ENCODE measurements around the gene TGFBR3. TPM values are rescaled to one million over a fixed set of nuclear protein-coding genes. Genes with fewer than 3 reads are reported as not detected.

The TGFBR3 gene
- total and polyA plus RNA-seq, 2 experiments from 2014 or later: 46.8 to 68.3 TPM

GRCh38 chr1:91874167-91874566, 11.8 kb downstream of the TGFBR3 start:
- Histone ChIP-seq H3K27me3 (no peaks in the 10 kb centered on the region), H3K4me3 (no peak overlapping the region), H3K4me2 (no peak overlapping the region), H3K9me2 (replicated peaks; ENCODE audit: insufficient read depth) (no peaks in the 10 kb centered on the region), H3K79me2 (peaks cover 93% of the 10 kb centered on the region), H3K27ac (no peak overlapping the region), H3K4me1 (ENCODE audit: insufficient read depth) (peaks cover 9% of the 10 kb centered on the region), H3K9me3 (ENCODE audit: low read depth) (no peaks in the 10 kb centered on the region), H2AFZ (no peak overlapping the region), H3K36me3 (replicated peaks; ENCODE audit: insufficient read depth, low read depth) (no peaks in the 10 kb centered on the region), H4K20me1 (ENCODE audit: insufficient read depth, poor library complexity, severe bottlenecking) (peaks cover 17% of the 10 kb centered on the region)
- DNase-seq (ENCODE audit: low spot score): no peak
- 96% methylated on average over 4 of the region's 4 CpGs for WGBS (ENCODE audit: low lambda C conversion rate, missing lambda C conversion rate)
- no peak for TF ChIP-seq EZH2 (IDR thresholded peaks at IDR 0.05; ENCODE audit: borderline replicate concordance)

GRCh38 chr1:91872559-91873081, 13.3 kb downstream of the TGFBR3 start:
- TF ChIP-seq CTCF (IDR thresholded peaks at IDR 0.05; ENCODE audit: poor library complexity) (no peak), EZH2 (IDR thresholded peaks at IDR 0.05; ENCODE audit: borderline replicate concordance) (no peak), EZH2phosphoT487 (IDR thresholded peaks at IDR 0.05; ENCODE audit: low read depth, severe bottlenecking, unreplicated experiment) (no peak)
- H2AFZ ChIP-seq: no peak overlapping the region
- no peaks in the 10 kb centered on the region for H3K27me3 ChIP-seq
- no peak overlapping the region for H3K4me3 ChIP-seq
- peaks cover 12% of the 10 kb centered on the region for H4K20me1 ChIP-seq (ENCODE audit: insufficient read depth, poor library complexity, severe bottlenecking)
- H3K9me3 ChIP-seq (ENCODE audit: low read depth): no peaks in the 10 kb centered on the region
- WGBS (ENCODE audit: low lambda C conversion rate, missing lambda C conversion rate): 53% methylated on average over 7 of the region's 7 CpGs
- H3K79me2 ChIP-seq: peaks cover 93% of the 10 kb centered on the region
- H3K9me2 ChIP-seq (replicated peaks; ENCODE audit: insufficient read depth): no peaks in the 10 kb centered on the region
- DNase-seq (ENCODE audit: low spot score): no peak
- peak overlapping the region; percentile 0 for H3K27ac ChIP-seq
- H3K4me1 ChIP-seq (ENCODE audit: insufficient read depth): peaks cover 9% of the 10 kb centered on the region
- no peaks in the 10 kb centered on the region for H3K36me3 ChIP-seq (replicated peaks; ENCODE audit: insufficient read depth, low read depth)
- H3K4me2 ChIP-seq: peak overlapping the region; percentile 51

GRCh38 chr1:91872000-91872399, 14.0 kb downstream of the TGFBR3 start:
- Histone ChIP-seq H3K4me3 (no peak overlapping the region), H3K9me2 (replicated peaks; ENCODE audit: insufficient read depth) (no peaks in the 10 kb centered on the region), H3K79me2 (peaks cover 93% of the 10 kb centered on the region), H3K27me3 (no peaks in the 10 kb centered on the region), H3K27ac (peak overlapping the region; percentile 0), H2AFZ (no peak overlapping the region), H3K36me3 (replicated peaks; ENCODE audit: insufficient read depth, low read depth) (no peaks in the 10 kb centered on the region), H3K4me2 (peak overlapping the region; percentile 51), H4K20me1 (ENCODE audit: insufficient read depth, poor library complexity, severe bottlenecking) (peaks cover 10% of the 10 kb centered on the region), H3K4me1 (ENCODE audit: insufficient read depth) (peaks cover 9% of the 10 kb centered on the region), H3K9me3 (ENCODE audit: low read depth) (no peaks in the 10 kb centered on the region)
- 47% methylated on average over 2 of the region's 2 CpGs for WGBS (ENCODE audit: low lambda C conversion rate, missing lambda C conversion rate)
- DNase-seq (ENCODE audit: low spot score): no peak
- TF ChIP-seq CTCF (IDR thresholded peaks at IDR 0.05; ENCODE audit: poor library complexity): no peak
- TF ChIP-seq EZH2phosphoT487 (IDR thresholded peaks at IDR 0.05; ENCODE audit: low read depth, severe bottlenecking, unreplicated experiment): no peak

GRCh38 chr1:91870322-91870721, 15.6 kb downstream of the TGFBR3 start:
- WGBS (ENCODE audit: low lambda C conversion rate, missing lambda C conversion rate): 78% methylated on average over 2 of the region's 2 CpGs
- Histone ChIP-seq H3K79me2 (peaks cover 91% of the 10 kb centered on the region), H3K9me3 (ENCODE audit: low read depth) (no peaks in the 10 kb centered on the region), H3K27ac (no peak overlapping the region), H3K9me2 (replicated peaks; ENCODE audit: insufficient read depth) (no peaks in the 10 kb centered on the region), H3K4me3 (no peak overlapping the region), H3K36me3 (replicated peaks; ENCODE audit: insufficient read depth, low read depth) (no peaks in the 10 kb centered on the region), H4K20me1 (ENCODE audit: insufficient read depth, poor library complexity, severe bottlenecking) (peaks cover 10% of the 10 kb centered on the region), H2AFZ (no peak overlapping the region), H3K4me2 (no peak overlapping the region), H3K4me1 (ENCODE audit: insufficient read depth) (peaks cover 9% of the 10 kb centered on the region), H3K27me3 (no peaks in the 10 kb centered on the region)
- TF ChIP-seq CTCF (IDR thresholded peaks at IDR 0.05; ENCODE audit: poor library complexity) (no peak), EZH2 (IDR thresholded peaks at IDR 0.05; ENCODE audit: borderline replicate concordance) (no peak), EZH2phosphoT487 (IDR thresholded peaks at IDR 0.05; ENCODE audit: low read depth, severe bottlenecking, unreplicated experiment) (no peak)
- no peak for DNase-seq (ENCODE audit: low spot score)
